ENCODE data around the gene MED20.

DNA sequence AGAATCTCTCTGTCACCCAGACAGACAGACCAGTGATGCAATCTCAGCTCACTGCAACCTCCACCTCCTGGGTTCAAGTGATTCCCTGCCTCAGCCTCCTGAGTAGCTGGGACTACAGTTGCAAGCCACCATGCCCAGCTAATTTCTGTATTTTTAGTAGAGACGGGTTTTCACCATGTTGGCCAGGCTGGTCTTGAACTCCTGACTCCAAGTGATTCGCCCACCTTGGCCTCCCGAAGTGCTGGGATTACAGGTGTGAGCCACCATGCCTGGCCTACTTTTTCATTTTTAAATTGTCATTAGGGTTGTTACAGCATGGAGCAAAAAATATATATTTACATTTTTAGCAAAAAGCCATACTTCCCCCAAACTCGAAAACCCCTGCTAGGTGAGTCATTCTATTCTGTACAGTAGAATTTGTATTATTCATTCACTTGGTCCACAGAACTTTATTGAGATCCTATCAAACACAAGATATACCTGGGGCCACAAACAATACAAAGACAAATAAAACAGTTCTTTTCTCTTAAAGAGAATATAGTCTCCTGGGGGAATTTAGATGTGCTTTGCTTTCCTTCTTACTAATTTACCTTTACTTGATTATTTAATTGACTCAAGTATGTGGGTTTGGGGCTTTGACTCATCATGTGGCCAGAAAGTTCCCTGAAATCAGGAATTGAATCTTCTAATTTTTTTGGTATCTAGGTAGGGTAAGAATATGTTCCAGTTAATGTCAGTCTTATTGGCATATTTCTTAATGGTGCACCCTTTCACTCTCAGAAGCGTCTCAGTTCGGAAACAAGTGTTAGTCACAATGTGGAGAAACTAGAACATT, 37.3 kb upstream of the MED20 start:
- TF ChIP-seq, protein P1, sequence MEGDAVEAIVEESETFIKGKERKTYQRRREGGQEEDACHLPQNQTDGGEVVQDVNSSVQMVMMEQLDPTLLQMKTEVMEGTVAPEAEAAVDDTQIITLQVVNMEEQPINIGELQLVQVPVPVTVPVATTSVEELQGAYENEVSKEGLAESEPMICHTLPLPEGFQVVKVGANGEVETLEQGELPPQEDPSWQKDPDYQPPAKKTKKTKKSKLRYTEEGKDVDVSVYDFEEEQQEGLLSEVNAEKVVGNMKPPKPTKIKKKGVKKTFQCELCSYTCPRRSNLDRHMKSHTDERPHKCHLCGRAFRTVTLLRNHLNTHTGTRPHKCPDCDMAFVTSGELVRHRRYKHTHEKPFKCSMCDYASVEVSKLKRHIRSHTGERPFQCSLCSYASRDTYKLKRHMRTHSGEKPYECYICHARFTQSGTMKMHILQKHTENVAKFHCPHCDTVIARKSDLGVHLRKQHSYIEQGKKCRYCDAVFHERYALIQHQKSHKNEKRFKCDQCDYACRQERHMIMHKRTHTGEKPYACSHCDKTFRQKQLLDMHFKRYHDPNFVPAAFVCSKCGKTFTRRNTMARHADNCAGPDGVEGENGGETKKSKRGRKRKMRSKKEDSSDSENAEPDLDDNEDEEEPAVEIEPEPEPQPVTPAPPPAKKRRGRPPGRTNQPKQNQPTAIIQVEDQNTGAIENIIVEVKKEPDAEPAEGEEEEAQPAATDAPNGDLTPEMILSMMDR (IDR thresholded peaks at IDR 0.05) = no peak
- TF ChIP-seq USF1 (CRISPR knock-in tag; IDR thresholded peaks at IDR 0.05) (no peak), IRF2 (CRISPR knock-in tag; IDR thresholded peaks at IDR 0.05; ENCODE audit: borderline replicate concordance, low read depth) (no peak), ATF2 (CRISPR knock-in tag; IDR thresholded peaks at IDR 0.05; ENCODE audit: borderline replicate concordance, low read depth) (no peak), NFYB (CRISPR knock-in tag; conservative IDR thresholded peaks at IDR 0.05; ENCODE audit: low read depth) (no peak), FOXP1 (CRISPR knock-in tag; IDR thresholded peaks at IDR 0.05; ENCODE audit: borderline replicate concordance) (no peak), ZNF263 (CRISPR knock-in tag; IDR thresholded peaks at IDR 0.05; ENCODE audit: low read depth) (no peak), RELA (CRISPR knock-in tag; IDR thresholded peaks at IDR 0.05; ENCODE audit: borderline replicate concordance) (no peak), ZNF416 (CRISPR knock-in tag; IDR thresholded peaks at IDR 0.05) (no peak), MAX (CRISPR knock-in tag; IDR thresholded peaks at IDR 0.05) (no peak)
- TF ChIP-seq, protein P2, sequence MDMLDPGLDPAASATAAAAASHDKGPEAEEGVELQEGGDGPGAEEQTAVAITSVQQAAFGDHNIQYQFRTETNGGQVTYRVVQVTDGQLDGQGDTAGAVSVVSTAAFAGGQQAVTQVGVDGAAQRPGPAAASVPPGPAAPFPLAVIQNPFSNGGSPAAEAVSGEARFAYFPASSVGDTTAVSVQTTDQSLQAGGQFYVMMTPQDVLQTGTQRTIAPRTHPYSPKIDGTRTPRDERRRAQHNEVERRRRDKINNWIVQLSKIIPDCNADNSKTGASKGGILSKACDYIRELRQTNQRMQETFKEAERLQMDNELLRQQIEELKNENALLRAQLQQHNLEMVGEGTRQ (CRISPR knock-in tag; IDR thresholded peaks at IDR 0.05) = no peak
- TF ChIP-seq, protein P3, sequence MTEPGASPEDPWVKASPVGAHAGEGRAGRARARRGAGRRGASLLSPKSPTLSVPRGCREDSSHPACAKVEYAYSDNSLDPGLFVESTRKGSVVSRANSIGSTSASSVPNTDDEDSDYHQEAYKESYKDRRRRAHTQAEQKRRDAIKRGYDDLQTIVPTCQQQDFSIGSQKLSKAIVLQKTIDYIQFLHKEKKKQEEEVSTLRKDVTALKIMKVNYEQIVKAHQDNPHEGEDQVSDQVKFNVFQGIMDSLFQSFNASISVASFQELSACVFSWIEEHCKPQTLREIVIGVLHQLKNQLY (CRISPR knock-in tag; IDR thresholded peaks at IDR 0.05) = no peak
